ENCODE measurements around the gene PSAP.

Gene PSAP

GRCh38 chr10:71807557-71808510, 43.2 kb downstream of the PSAP start:
- TF ChIP-seq SUZ12 (IDR thresholded peaks at IDR 0.05) (no peak), FOXM1 (IDR thresholded peaks at IDR 0.05; ENCODE audit: borderline replicate concordance) (no peak), ELF4 (IDR thresholded peaks at IDR 0.05) (no peak), TARDBP (IDR thresholded peaks at IDR 0.05) (no peak), PKNOX1 (IDR thresholded peaks at IDR 0.05) (no peak), HDGF (IDR thresholded peaks at IDR 0.05; ENCODE audit: borderline replicate concordance) (no peak), LEF1 (IDR thresholded peaks at IDR 0.05; ENCODE audit: borderline replicate concordance) (no peak), FOXA1 (IDR thresholded peaks at IDR 0.05) (no peak), NFRKB (IDR thresholded peaks at IDR 0.05) (no peak), BHLHE40 (IDR thresholded peaks at IDR 0.05; ENCODE audit: borderline replicate concordance) (no peak), L3MBTL2 (conservative IDR thresholded peaks at IDR 0.05) (no peak), SP1 (IDR thresholded peaks at IDR 0.05) (no peak), CTBP1 (IDR thresholded peaks at IDR 0.05; ENCODE audit: borderline replicate concordance) (no peak), ARNT (IDR thresholded peaks at IDR 0.05) (no peak), FOXK2 (IDR thresholded peaks at IDR 0.05) (no peak), ZNF384 (IDR thresholded peaks at IDR 0.05) (no peak)
- DNase-seq (ENCODE audit: extremely low spot score) = no peak
- CTCF ChIA-PET = no interaction called here
- POLR2A ChIA-PET = interaction anchor here (1.0 kb wide), 1 partner anchor 34 kb away, joined by 3 read pairs; the partner anchor contains the start of gene VSIR

- ChIA-PET CTCF (no interaction called here), POLR2A (interaction anchor here (1.0 kb wide), 1 partner anchor 33 kb away, joined by 3 read pairs; the partner anchor contains the start of gene VSIR)
- peak; percentile 47 for TF ChIP-seq PKNOX1 (IDR thresholded peaks at IDR 0.05)
- no peak for TF ChIP-seq BHLHE40 (IDR thresholded peaks at IDR 0.05; ENCODE audit: borderline replicate concordance)
- no peak for DNase-seq (ENCODE audit: extremely low spot score)
Measured at GRCh38 chr10:71806704-71807556, 44.1 kb downstream of the PSAP start.

- CTCF ChIA-PET = no interaction called here
- POLR2A ChIA-PET = interaction anchor here (1.0 kb wide), 1 partner anchor 33 kb away, joined by 3 read pairs; the partner anchor contains the start of gene VSIR
Measured at GRCh38 chr10:71805776-71806703, 45.0 kb downstream of the PSAP start.

GRCh38 chr10:71804077-71804476, 47.0 kb downstream of the PSAP start:
- CTCF ChIA-PET = no interaction called here
- DNase-seq (ENCODE audit: extremely low spot score) = no peak
- no peak for TF ChIP-seq ELF4 (IDR thresholded peaks at IDR 0.05)
- TF ChIP-seq FOXK2 (IDR thresholded peaks at IDR 0.05) = no peak
- TF ChIP-seq NFRKB (IDR thresholded peaks at IDR 0.05) = no peak
- no peak for TF ChIP-seq SP1 (IDR thresholded peaks at IDR 0.05)
- TF ChIP-seq LEF1 (IDR thresholded peaks at IDR 0.05; ENCODE audit: borderline replicate concordance) = no peak
- no peak for TF ChIP-seq ZNF384 (IDR thresholded peaks at IDR 0.05)
- TF ChIP-seq L3MBTL2 (conservative IDR thresholded peaks at IDR 0.05) = no peak
- TF ChIP-seq ARNT (IDR thresholded peaks at IDR 0.05) = no peak
- no peak for TF ChIP-seq CTBP1 (IDR thresholded peaks at IDR 0.05; ENCODE audit: borderline replicate concordance)
- TF ChIP-seq HDGF (IDR thresholded peaks at IDR 0.05; ENCODE audit: borderline replicate concordance) = no peak
- no peak for TF ChIP-seq BHLHE40 (IDR thresholded peaks at IDR 0.05; ENCODE audit: borderline replicate concordance)
- TF ChIP-seq FOXM1 (IDR thresholded peaks at IDR 0.05; ENCODE audit: borderline replicate concordance) = no peak
- TF ChIP-seq SUZ12 (IDR thresholded peaks at IDR 0.05) = no peak
- TF ChIP-seq FOXA1 (IDR thresholded peaks at IDR 0.05) = no peak
- no peak for TF ChIP-seq PKNOX1 (IDR thresholded peaks at IDR 0.05)
- no peak for TF ChIP-seq TARDBP (IDR thresholded peaks at IDR 0.05)
- POLR2A ChIA-PET = no interaction called here

More at GRCh38 chr10:71805776-71806703, 45.0 kb downstream of the PSAP start:
- TF ChIP-seq ELF4 (IDR thresholded peaks at IDR 0.05) = no peak
- peak; percentile 52; the same call in 1 of the 2 replicates for TF ChIP-seq L3MBTL2 (conservative IDR thresholded peaks at IDR 0.05)
- DNase-seq (ENCODE audit: extremely low spot score) = peak; percentile 87
